Measurements from ENCODE around the gene PLXDC2. TPM values are rescaled to one million over a fixed set of nuclear protein-coding genes. Genes with fewer than 3 reads are reported as not detected.

The PLXDC2 gene
- total RNA-seq, 1 experiment from 2014 or later: 38.7 TPM

GRCh38 chr10:19970256-19970655 lies 154.0 kb downstream of the PLXDC2 start:
- H4K91ac ChIP-seq (ENCODE audit: insufficient read length, low read depth, low read length): no peak overlapping the region
- no peaks in the 10 kb centered on the region; the same call in 1 of the 2 replicates for H3K79me2 ChIP-seq (ENCODE audit: insufficient read depth, low read length)
- WGBS (ENCODE audit: extremely low coverage, insufficient read length, low lambda C conversion rate): no CpG with 5 or more reads among the region's 2 CpGs
- no peak for TF ChIP-seq CTCF (conservative IDR thresholded peaks at IDR 0.05)
- H3K4me1 Mint-ChIP-seq: peaks cover 30 to 43% of the 10 kb centered on the region in 2 experiments
- no peak overlapping the region for H3K18ac ChIP-seq (ENCODE audit: insufficient read length, low read depth, low read length)
- H3K27me3 Mint-ChIP-seq (ENCODE audit: low read depth): no peaks in the 10 kb centered on the region
- DNase-seq: no peak
- H3K27ac Mint-ChIP-seq: no peak overlapping the region
- no peak overlapping the region for H3K27ac ChIP-seq (ENCODE audit: insufficient read length, low read depth, low read length)
- no peak overlapping the region for H3K4me2 ChIP-seq (ENCODE audit: insufficient read depth, insufficient read length, low read length)
- no peaks in the 10 kb centered on the region for H3K27me3 ChIP-seq (ENCODE audit: insufficient read depth, low read length)
- no peak overlapping the region for H4K8ac ChIP-seq (replicated peaks; ENCODE audit: insufficient read length, low read depth, low read length)
- H2BK20ac ChIP-seq (ENCODE audit: low read depth, low read length, poor library complexity, severe bottlenecking): no peak overlapping the region
- H3K56ac ChIP-seq (ENCODE audit: insufficient read length, low read depth, low read length): no peak overlapping the region
- no peak overlapping the region for H3K4me3 Mint-ChIP-seq
- H3K9me3 Mint-ChIP-seq: no peaks in the 10 kb centered on the region
- no peak overlapping the region for H2BK120ac ChIP-seq (ENCODE audit: low read depth, low read length, poor library complexity, severe bottlenecking)
- H3K9me3 ChIP-seq (ENCODE audit: control insufficient read depth, low read depth, low read length): no peaks in the 10 kb centered on the region
- no peaks in the 10 kb centered on the region for H3K23me2 ChIP-seq (ENCODE audit: insufficient read length, low read depth, low read length, poor library complexity, severe bottlenecking)
- H3K79me1 ChIP-seq (ENCODE audit: insufficient read depth, low read depth, low read length, poor library complexity, severe bottlenecking): no peaks in the 10 kb centered on the region
- H3K14ac ChIP-seq (ENCODE audit: insufficient read depth, low read length): no peak overlapping the region
- no peak overlapping the region for H2BK5ac ChIP-seq (ENCODE audit: insufficient read length, low read length)
- no peaks in the 10 kb centered on the region for H4K20me1 ChIP-seq (ENCODE audit: control insufficient read depth, insufficient read depth, insufficient read length)
- no peaks in the 10 kb centered on the region for H3K36me3 Mint-ChIP-seq (ENCODE audit: insufficient read depth in 1 of 3, low read depth in 3 of 3)
- H3K4me1 ChIP-seq (ENCODE audit: insufficient read depth, low read length): peaks cover 2% of the 10 kb centered on the region; the same call in 1 of the 2 replicates
- H2BK12ac ChIP-seq (ENCODE audit: insufficient read length, low read depth, low read length): no peak overlapping the region
- H3K23ac ChIP-seq (ENCODE audit: insufficient read length, low read depth, low read length): no peak overlapping the region
- H4K5ac ChIP-seq (ENCODE audit: insufficient read length, low read depth, low read length): no peak overlapping the region
- H2AK5ac ChIP-seq (ENCODE audit: insufficient read length, low read length): no peak overlapping the region
- no peak overlapping the region for H3K4ac ChIP-seq (ENCODE audit: low read depth, low read length)
- no peak overlapping the region for H2AFZ ChIP-seq (ENCODE audit: low read length)
- no peak overlapping the region for H3K9ac ChIP-seq (ENCODE audit: extremely low read depth, insufficient read length, low read length)
- no peak overlapping the region for H3T11ph ChIP-seq (ENCODE audit: low read length)
- no peak overlapping the region for H2BK15ac ChIP-seq (ENCODE audit: low read depth, low read length)

Measured in H9 (cell line).